Erythroblast (primary cell): Measurements from ENCODE around the gene SLC35B2.

Source experiments
- GATA1 ChIP-seq: IDR thresholded peaks from 2 replicates; pipeline ENCODE4 v1.6.1; 2011; ENCODE audit warnings: low read depth, mild to moderate bottlenecking, control low read depth, low read length, moderate library complexity
- POLR2A ChIP-seq: IDR thresholded peaks from 2 replicates; pipeline ENCODE4 v1.6.1; 2011; ENCODE audit warnings: mild to moderate bottlenecking, low read length

GRCh38 chr6:44265722-44266233 lies 8.4 kb upstream of the SLC35B2 start:
- TF ChIP-seq POLR2A (no peak), GATA1 (no peak)
